WTC11 (cell line): ENCODE results near the gene SETD9. TPM values are rescaled to one million over a fixed set of nuclear protein-coding genes. Genes with fewer than 3 reads are reported as not detected.

Experiments
- ATAC-seq: fragments of 200-7000 bp; cut with Tn5 transposase; 2 replicates; pipeline ENCODE4 v1.10.0; 2021; ENCODE audit warnings: mild to moderate bottlenecking, moderate library complexity
- CTCF ChIA-PET: fragments of 300-600 bp; sonication (Branson Sonifier 250); formaldehyde crosslinking; loops from one replicate; lab custom pipeline; 2021; ENCODE audit warnings: antibody characterized with exemption; lab: Charles Lee
- POLR2A ChIA-PET: fragments of 350-600 bp; sonication (Branson Sonifier 250); formaldehyde crosslinking; loops from one replicate; lab custom pipeline; 2021; ENCODE audit warnings: antibody characterized with exemption; lab: Charles Lee
- DNase-seq: peaks from one replicate; pipeline ENCODE4 v3.0.0; 2021; ENCODE audit warnings: low spot score
- H3K27ac Mint-ChIP-seq: 2 replicates; pipeline ENCODE4 v1.8.0; 2021; ENCODE audit warnings: mixed read lengths
- H3K27me3 Mint-ChIP-seq: 2 replicates; pipeline ENCODE4 v1.8.0; 2021; ENCODE audit warnings: low read depth, mild to moderate bottlenecking, moderate library complexity, mixed read lengths
- H3K36me3 Mint-ChIP-seq: 2 replicates; pipeline ENCODE4 v1.8.0; 2021; ENCODE audit warnings: mixed read lengths
- H3K4me1 Mint-ChIP-seq: 2 replicates; pipeline ENCODE4 v1.8.0; 2022; ENCODE audit warnings: mixed read lengths
- H3K4me3 Mint-ChIP-seq: 2 replicates; pipeline ENCODE4 v1.8.0; 2021; ENCODE audit warnings: mild to moderate bottlenecking, moderate library complexity, mixed read lengths
- H3K9me3 Mint-ChIP-seq: 2 replicates; pipeline ENCODE4 v1.8.0; 2021; ENCODE audit warnings: mixed read lengths
- AFF4 ChIP-seq: sonication (generic); formaldehyde crosslinking; IDR thresholded peaks from 2 replicates; pipeline ENCODE4 v1.8.1; 2023; ENCODE audit warnings: mild to moderate bottlenecking, missing genetic modification reagents, borderline replicate concordance
- ATF6 ChIP-seq: sonication (generic); formaldehyde crosslinking; IDR thresholded peaks from 2 replicates; pipeline ENCODE4 v1.8.1; 2023; ENCODE audit warnings: mild to moderate bottlenecking, missing genetic modification reagents
- CTCF ChIP-seq: fragments of 200-600 bp; IDR thresholded peaks from 2 replicates; pipeline ENCODE4 v1.8.0; 2022; ENCODE audit warnings: antibody characterized with exemption
- ETV6 ChIP-seq: sonication (generic); formaldehyde crosslinking; IDR thresholded peaks from 2 replicates; pipeline ENCODE4 v1.8.1; 2022; ENCODE audit warnings: mild to moderate bottlenecking, missing genetic modification reagents
- FOXJ3 ChIP-seq: sonication (generic); formaldehyde crosslinking; IDR thresholded peaks from 2 replicates; pipeline ENCODE4 v1.9.0; 2021; ENCODE audit warnings: missing genetic modification reagents, mild to moderate bottlenecking, borderline replicate concordance
- FOXK1 ChIP-seq: sonication (generic); formaldehyde crosslinking; IDR thresholded peaks from 2 replicates; pipeline ENCODE4 v1.8.0; 2022; ENCODE audit warnings: mild to moderate bottlenecking, moderate library complexity, missing genetic modification reagents
- GRHL2 ChIP-seq: fragments of 250-450 bp; sonication (Bioruptor Pico); IDR thresholded peaks from 2 replicates; pipeline ENCODE4 v1.8.0; 2022; ENCODE audit warnings: mild to moderate bottlenecking, moderate library complexity; ENCODE audit not compliant: insufficient replicate concordance, severe bottlenecking
- HMGXB4 ChIP-seq: sonication (generic); formaldehyde crosslinking; IDR thresholded peaks from 2 replicates; pipeline ENCODE4 v1.8.1; 2023; ENCODE audit warnings: mild to moderate bottlenecking, moderate library complexity, missing genetic modification reagents
- IRF2 ChIP-seq: sonication (generic); formaldehyde crosslinking; IDR thresholded peaks from 2 replicates; pipeline ENCODE4 v1.8.0; 2022; ENCODE audit warnings: low read depth, missing genetic modification reagents, borderline replicate concordance
- JAZF1 ChIP-seq: fragments of 250-450 bp; sonication (Bioruptor Pico); IDR thresholded peaks from 2 replicates; pipeline ENCODE4 v1.9.0; 2021; ENCODE audit warnings: moderate library complexity, mild to moderate bottlenecking, inconsistent platforms
- MXD4 ChIP-seq: fragments of 250-450 bp; sonication (Bioruptor Pico); IDR thresholded peaks from 2 replicates; pipeline ENCODE4 v1.8.0; 2021; ENCODE audit warnings: mild to moderate bottlenecking, moderate library complexity, borderline replicate concordance
- NFATC4 ChIP-seq: fragments of 250-450 bp; sonication (Bioruptor Pico); IDR thresholded peaks from 2 replicates; pipeline ENCODE4 v1.9.0; 2021; ENCODE audit warnings: mild to moderate bottlenecking
- RELA ChIP-seq: sonication (generic); formaldehyde crosslinking; IDR thresholded peaks from 2 replicates; pipeline ENCODE4 v1.8.1; 2022; ENCODE audit warnings: missing genetic modification reagents, mild to moderate bottlenecking, borderline replicate concordance
- SMAD3 ChIP-seq: sonication (generic); formaldehyde crosslinking; IDR thresholded peaks from 2 replicates; pipeline ENCODE4 v1.8.0; 2022; ENCODE audit warnings: missing genetic modification reagents, mild to moderate bottlenecking, borderline replicate concordance
- USF2 ChIP-seq: sonication (generic); formaldehyde crosslinking; IDR thresholded peaks from 2 replicates; pipeline ENCODE4 v1.8.1; 2023; ENCODE audit warnings: mild to moderate bottlenecking, missing genetic modification reagents, moderate library complexity
- ZBTB21 ChIP-seq: sonication (generic); formaldehyde crosslinking; IDR thresholded peaks from 2 replicates; pipeline ENCODE4 v1.8.1; 2023; ENCODE audit warnings: mild to moderate bottlenecking, missing genetic modification reagents, borderline replicate concordance
- ZBTB43 ChIP-seq: sonication (generic); formaldehyde crosslinking; IDR thresholded peaks from 2 replicates; pipeline ENCODE4 v1.8.1; 2023; ENCODE audit warnings: mild to moderate bottlenecking, missing genetic modification reagents
- ZNF121 ChIP-seq: sonication (generic); formaldehyde crosslinking; IDR thresholded peaks from 2 replicates; pipeline ENCODE4 v1.8.0; 2023; ENCODE audit warnings: missing genetic modification reagents
- ZNF232 ChIP-seq: sonication (generic); formaldehyde crosslinking; IDR thresholded peaks from 2 replicates; pipeline ENCODE4 v1.8.0; 2022; ENCODE audit warnings: mild to moderate bottlenecking, missing genetic modification reagents
- ZNF317 ChIP-seq: sonication (generic); formaldehyde crosslinking; IDR thresholded peaks from 2 replicates; pipeline ENCODE4 v1.8.1; 2023; ENCODE audit warnings: low read depth, mild to moderate bottlenecking, moderate library complexity, missing genetic modification reagents, borderline replicate concordance
- ZNF512 ChIP-seq: sonication (generic); formaldehyde crosslinking; IDR thresholded peaks from 2 replicates; pipeline ENCODE4 v1.8.1; 2022; ENCODE audit warnings: missing genetic modification reagents, borderline replicate concordance
- total RNA-seq: library from RNA; stranded (reverse); gene quantifications from 3 replicates; pipeline ENCODE4 v1.2.3, GENCODE V29; 2021

The SETD9 gene
- total RNA-seq, 1 experiment from 2014 or later = 6.7 TPM

GRCh38 chr5:56873056-56873455 lies 36.3 kb upstream of the SETD9 start (continued):
- TF ChIP-seq CTCF = no peak
- no peak for TF ChIP-seq FOXK1 (CRISPR knock-in tag)
- TF ChIP-seq JAZF1 (CRISPR knock-in tag) = no peak
- TF ChIP-seq MXD4 (CRISPR knock-in tag) = no peak
- TF ChIP-seq ATF6 (CRISPR knock-in tag) = no peak
- TF ChIP-seq ZNF317 (CRISPR knock-in tag) = no peak
- no peak for TF ChIP-seq GRHL2 (CRISPR knock-in tag)
- no peak for TF ChIP-seq USF2 (CRISPR knock-in tag)
- TF ChIP-seq IRF2 (CRISPR knock-in tag) = no peak
- TF ChIP-seq ZNF512 (CRISPR knock-in tag) = no peak

- ATAC-seq = no peak
- H3K4me1 Mint-ChIP-seq = no peaks in the 10 kb centered on the region
- TF ChIP-seq ZNF121 (CRISPR knock-in tag) (no peak), NFATC4 (CRISPR knock-in tag) (no peak), RELA (CRISPR knock-in tag) (no peak)
- TF ChIP-seq, all 79 proteins: peak for 0
- Mint-ChIP-seq H3K36me3 (peaks cover 38% of the 10 kb centered on the region), H3K9me3 (no peaks in the 10 kb centered on the region), H3K27me3 (no peaks in the 10 kb centered on the region), H3K27ac (no peak overlapping the region), H3K4me3 (no peak overlapping the region)
- POLR2A ChIA-PET = no interaction called here
- CTCF ChIA-PET = no interaction called here
- no peak for DNase-seq
These were observed 33.1 kb upstream of the SETD9 start for GRCh38 chr5:56876327-56876726.

GRCh38 chr5:56881571-56881970 lies 27.8 kb upstream of the SETD9 start:
- POLR2A ChIA-PET = no interaction called here
- peaks cover 60% of the 10 kb centered on the region for H3K36me3 Mint-ChIP-seq
- no peak for TF ChIP-seq FOXJ3 (CRISPR knock-in tag)
- no peak for TF ChIP-seq ETV6 (CRISPR knock-in tag)
- no peak for TF ChIP-seq AFF4 (CRISPR knock-in tag)
- TF ChIP-seq SMAD3 (CRISPR knock-in tag) = no peak
- no peak for TF ChIP-seq ZBTB43 (CRISPR knock-in tag)
- no peak for TF ChIP-seq ZNF232 (CRISPR knock-in tag)
- no peak for TF ChIP-seq HMGXB4 (CRISPR knock-in tag)
- TF ChIP-seq ZBTB21 = no peak

More at GRCh38 chr5:56881571-56881970, 27.8 kb upstream of the SETD9 start:
- H3K27ac Mint-ChIP-seq = no peak overlapping the region
- no peaks in the 10 kb centered on the region for H3K4me1 Mint-ChIP-seq
- no peaks in the 10 kb centered on the region for H3K27me3 Mint-ChIP-seq
- ATAC-seq (no peak), DNase-seq (no peak)
- no peak overlapping the region for H3K4me3 Mint-ChIP-seq
- CTCF ChIA-PET = no interaction called here
- H3K9me3 Mint-ChIP-seq = no peaks in the 10 kb centered on the region
